Endothelial cell (in vitro differentiated cells): Measurements from ENCODE around the gene RAB29. TPM values are rescaled to one million over a fixed set of nuclear protein-coding genes. Genes with fewer than 3 reads are reported as not detected.

Source experiments
- DNase-seq: peaks from one replicate; pipeline ENCODE4 v3.0.0; 2021; ENCODE audit warnings: low spot score
- H3K27ac Mint-ChIP-seq: one replicate; pipeline ENCODE4 v1.8.0; 2021; ENCODE audit warnings: mixed read lengths, inconsistent platforms; ENCODE audit not compliant: unreplicated experiment
- H3K27me3 Mint-ChIP-seq: one replicate; pipeline ENCODE4 v1.8.0; 2021; ENCODE audit warnings: mild to moderate bottlenecking, moderate library complexity, mixed read lengths, inconsistent platforms; ENCODE audit not compliant: unreplicated experiment
- H3K36me3 Mint-ChIP-seq: one replicate; pipeline ENCODE4 v1.8.0; 2021; ENCODE audit warnings: mild to moderate bottlenecking, low read depth, mixed read lengths, inconsistent platforms; ENCODE audit not compliant: unreplicated experiment
- H3K4me1 Mint-ChIP-seq: one replicate; pipeline ENCODE4 v1.8.0; 2021; ENCODE audit warnings: mild to moderate bottlenecking, mixed read lengths, inconsistent platforms; ENCODE audit not compliant: unreplicated experiment
- H3K4me3 Mint-ChIP-seq: one replicate; pipeline ENCODE4 v1.8.0; 2021; ENCODE audit warnings: mild to moderate bottlenecking, mixed read lengths, inconsistent platforms; ENCODE audit not compliant: unreplicated experiment
- H3K9me3 Mint-ChIP-seq: one replicate; pipeline ENCODE4 v1.8.0; 2021; ENCODE audit warnings: mixed read lengths, inconsistent platforms; ENCODE audit not compliant: unreplicated experiment
- total RNA-seq: library from RNA; stranded (reverse); fragmentation: NEBNext Ultra II Directional; extraction: Animal tissue kit (Norgen Biotek cat#: 25700); gene quantifications from one replicate; pipeline ENCODE4 v1.2.1, GENCODE V29; 2021; ENCODE audit not compliant: unreplicated experiment
- TF ChIP-seq, protein P1 (sequence below): fragments of 200-600 bp; sonication (generic); IDR thresholded peaks from one replicate; pipeline ENCODE4 v1.5.0; 2021; ENCODE audit warnings: antibody characterized with exemption; ENCODE audit not compliant: unreplicated experiment

Gene RAB29
- total RNA-seq, 1 donor from 2014 or later: 19.4 TPM

DNA sequence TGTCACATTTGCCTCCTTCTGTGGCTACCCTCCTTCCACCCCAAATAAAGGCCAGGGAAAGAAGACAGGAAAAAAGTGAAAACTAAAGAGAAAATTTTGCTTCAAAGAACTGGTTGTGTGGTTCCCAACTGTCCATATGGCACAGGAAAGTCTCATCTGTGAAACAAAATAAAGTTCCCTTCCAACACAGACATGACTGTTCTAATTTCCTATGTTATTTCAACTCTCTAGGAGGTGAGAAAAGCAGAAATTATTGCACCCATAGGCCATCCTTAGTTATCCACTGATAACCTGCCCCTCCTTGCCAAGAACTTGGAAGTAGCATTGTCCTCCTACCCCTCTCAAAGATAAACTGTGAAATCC lies 8.1 kb upstream of the RAB29 start:
- Mint-ChIP-seq H3K4me3 (no peak overlapping the region), H3K27ac (no peak overlapping the region), H3K4me1 (peaks cover 8% of the 10 kb centered on the region), H3K9me3 (no peaks in the 10 kb centered on the region), H3K27me3 (no peaks in the 10 kb centered on the region), H3K36me3 (no peaks in the 10 kb centered on the region)
- TF ChIP-seq, protein P1, sequence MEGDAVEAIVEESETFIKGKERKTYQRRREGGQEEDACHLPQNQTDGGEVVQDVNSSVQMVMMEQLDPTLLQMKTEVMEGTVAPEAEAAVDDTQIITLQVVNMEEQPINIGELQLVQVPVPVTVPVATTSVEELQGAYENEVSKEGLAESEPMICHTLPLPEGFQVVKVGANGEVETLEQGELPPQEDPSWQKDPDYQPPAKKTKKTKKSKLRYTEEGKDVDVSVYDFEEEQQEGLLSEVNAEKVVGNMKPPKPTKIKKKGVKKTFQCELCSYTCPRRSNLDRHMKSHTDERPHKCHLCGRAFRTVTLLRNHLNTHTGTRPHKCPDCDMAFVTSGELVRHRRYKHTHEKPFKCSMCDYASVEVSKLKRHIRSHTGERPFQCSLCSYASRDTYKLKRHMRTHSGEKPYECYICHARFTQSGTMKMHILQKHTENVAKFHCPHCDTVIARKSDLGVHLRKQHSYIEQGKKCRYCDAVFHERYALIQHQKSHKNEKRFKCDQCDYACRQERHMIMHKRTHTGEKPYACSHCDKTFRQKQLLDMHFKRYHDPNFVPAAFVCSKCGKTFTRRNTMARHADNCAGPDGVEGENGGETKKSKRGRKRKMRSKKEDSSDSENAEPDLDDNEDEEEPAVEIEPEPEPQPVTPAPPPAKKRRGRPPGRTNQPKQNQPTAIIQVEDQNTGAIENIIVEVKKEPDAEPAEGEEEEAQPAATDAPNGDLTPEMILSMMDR: no peak
- DNase-seq: no peak

DNA sequence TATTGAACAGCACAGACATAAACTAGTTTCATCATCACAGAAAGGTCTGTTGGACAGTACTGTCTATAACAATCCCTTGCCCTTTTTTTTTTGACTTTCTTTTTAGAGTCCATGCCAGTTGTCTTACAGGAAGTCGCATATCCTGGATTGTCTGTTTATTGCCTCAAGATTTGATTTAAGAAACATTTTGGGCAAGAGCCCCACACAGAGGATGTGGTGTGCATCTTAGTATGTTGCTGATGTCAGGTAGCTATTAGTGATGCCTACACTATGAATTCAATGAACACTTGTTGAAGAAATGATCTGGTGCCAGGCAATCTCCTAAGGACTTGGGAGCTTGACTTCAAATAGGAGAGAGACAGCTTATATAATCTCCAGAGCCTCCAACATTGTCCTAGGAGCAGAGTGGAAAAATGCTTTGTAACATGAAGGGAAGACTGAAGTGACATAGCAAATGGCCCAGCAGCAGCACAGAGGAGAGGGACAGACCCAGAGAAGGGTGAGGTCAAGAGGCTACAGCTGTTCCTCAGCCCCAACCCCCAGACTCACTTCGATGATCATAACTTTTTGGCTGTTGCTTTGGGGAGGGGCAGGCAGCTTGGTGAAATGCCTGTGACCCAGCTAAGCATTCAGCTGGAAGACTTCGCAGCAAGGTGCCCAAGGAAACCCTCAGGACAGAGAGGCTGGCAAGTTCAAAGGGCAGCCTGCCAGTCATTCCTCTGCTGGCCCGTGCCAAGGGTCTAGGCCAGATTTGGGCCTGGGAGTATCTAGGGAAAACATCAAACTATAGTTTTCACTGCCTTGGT lies 7.5 kb upstream of the RAB29 start:
- peaks cover 7% of the 10 kb centered on the region for H3K4me1 Mint-ChIP-seq
- no peaks in the 10 kb centered on the region for H3K9me3 Mint-ChIP-seq
- no peak overlapping the region for H3K27ac Mint-ChIP-seq
- no peaks in the 10 kb centered on the region for H3K36me3 Mint-ChIP-seq
- no peaks in the 10 kb centered on the region for H3K27me3 Mint-ChIP-seq
- DNase-seq: no peak
- no peak overlapping the region for H3K4me3 Mint-ChIP-seq
- TF ChIP-seq, protein P1: no peak

DNA sequence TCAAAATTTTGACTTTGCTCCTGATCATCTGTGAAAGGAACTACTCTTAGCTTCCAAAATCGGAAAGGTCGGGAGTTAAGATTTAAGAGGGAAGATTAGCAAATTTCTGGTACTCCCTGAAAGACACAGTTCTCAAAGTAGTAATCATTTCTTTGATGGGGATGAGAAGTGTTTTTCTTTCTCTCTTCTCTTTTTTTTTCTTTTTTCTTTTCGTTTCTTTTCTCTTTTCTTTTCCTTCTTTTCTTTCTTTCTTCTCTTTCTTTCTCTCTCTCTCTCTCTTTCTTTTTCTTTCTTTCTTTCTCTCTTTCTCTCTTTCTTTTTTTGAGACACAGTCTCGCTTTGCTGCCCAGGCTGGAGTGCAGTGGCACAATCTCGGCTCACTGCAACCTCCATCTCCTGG lies 5.1 kb upstream of the RAB29 start:
- TF ChIP-seq, protein P1: no peak
- no peaks in the 10 kb centered on the region for H3K9me3 Mint-ChIP-seq
- no peaks in the 10 kb centered on the region for H3K4me1 Mint-ChIP-seq
- no peaks in the 10 kb centered on the region for H3K27me3 Mint-ChIP-seq
- H3K27ac Mint-ChIP-seq: no peak overlapping the region
- no peaks in the 10 kb centered on the region for H3K36me3 Mint-ChIP-seq
- H3K4me3 Mint-ChIP-seq: no peak overlapping the region
- DNase-seq: no peak

GRCh38 chr1:205777994-205778393 lies 2.7 kb upstream of the RAB29 start:
- DNase-seq: no peak
- H3K4me1 Mint-ChIP-seq: peaks cover 8% of the 10 kb centered on the region
- no peak overlapping the region for H3K27ac Mint-ChIP-seq
- H3K9me3 Mint-ChIP-seq: no peaks in the 10 kb centered on the region
- no peak overlapping the region for H3K4me3 Mint-ChIP-seq
- peaks cover 4% of the 10 kb centered on the region for H3K27me3 Mint-ChIP-seq
- TF ChIP-seq, protein P1: no peak
- H3K36me3 Mint-ChIP-seq: no peaks in the 10 kb centered on the region

GRCh38 chr1:205775717-205776056 lies 405 bp upstream of the RAB29 start:
- Mint-ChIP-seq H3K27me3 (peaks cover 4% of the 10 kb centered on the region), H3K36me3 (peaks cover 2% of the 10 kb centered on the region)
- no peak for DNase-seq

More at GRCh38 chr1:205775717-205776056, 405 bp upstream of the RAB29 start:
- no peaks in the 10 kb centered on the region for H3K9me3 Mint-ChIP-seq
- TF ChIP-seq, protein P1: no peak
- peak overlapping the region; percentile 89 for H3K27ac Mint-ChIP-seq
- peaks cover 8% of the 10 kb centered on the region for H3K4me1 Mint-ChIP-seq
- peak overlapping the region; percentile 97 for H3K4me3 Mint-ChIP-seq
